Activated CD4-positive, CD25-positive, alpha-beta regulatory T cell treated with anti-CD3 and anti-CD28 coated beads, Interleukin-2, amount 50 U/mL, for 24 hours (primary cell): ENCODE data around the gene POU2AF1.

ENCODE experiments used
- ATAC-seq, 2 donors: fragments of 150-1000 bp; cut with Tn5 transposase; one replicate each; pipeline ENCODE4 v1.10.0; 2021; ENCODE audit warnings: mild to moderate bottlenecking in 1 of 2, moderate library complexity in 1 of 2

The POU2AF1 gene

GRCh38 chr11:111384494-111384893, 5.4 kb upstream of the POU2AF1 start:
- ATAC-seq, result no peak

GRCh38 chr11:111382451-111382850, 3.4 kb upstream of the POU2AF1 start:
- no peak for ATAC-seq

- no peak for ATAC-seq
These were observed 594 bp upstream of the POU2AF1 start for GRCh38 chr11:111379602-111380136.

GRCh38 chr11:111378185-111378860, 752 bp downstream of the POU2AF1 start:
- ATAC-seq, result no peak

- ATAC-seq, result peak in 1 of 2 donors; percentile 19
These were observed 2.7 kb downstream of the POU2AF1 start for GRCh38 chr11:111376181-111376871.

- ATAC-seq, result no peak
These were observed 5.5 kb downstream of the POU2AF1 start for GRCh38 chr11:111373590-111373989.

- no peak for ATAC-seq
These were observed 6.5 kb downstream of the POU2AF1 start for GRCh38 chr11:111372538-111372937.

GRCh38 chr11:111370902-111371578, 8.0 kb downstream of the POU2AF1 start:
- ATAC-seq, result peak; percentile 67 to 74

GRCh38 chr11:111370270-111370901, 8.7 kb downstream of the POU2AF1 start:
- no peak for ATAC-seq

- ATAC-seq, result no peak
These were observed 10.9 kb downstream of the POU2AF1 start for GRCh38 chr11:111368285-111368560.

- no peak for ATAC-seq
These were observed 11.4 kb downstream of the POU2AF1 start for GRCh38 chr11:111367411-111368284.

- no peak for ATAC-seq
These were observed 12.3 kb downstream of the POU2AF1 start for GRCh38 chr11:111366560-111367410.

- no peak for ATAC-seq
These were observed 13.1 kb downstream of the POU2AF1 start for GRCh38 chr11:111365722-111366559.

- no peak for ATAC-seq
These were observed 14.6 kb downstream of the POU2AF1 start for GRCh38 chr11:111364503-111364902.

- ATAC-seq, result no peak
These were observed 15.1 kb downstream of the POU2AF1 start for GRCh38 chr11:111363985-111364384.

- no peak for ATAC-seq
These were observed 16.1 kb downstream of the POU2AF1 start for GRCh38 chr11:111362887-111363411.

GRCh38 chr11:111361874-111362273, 17.2 kb downstream of the POU2AF1 start:
- peak in 1 of 2 donors; percentile 17 for ATAC-seq

GRCh38 chr11:111361052-111361801, 17.8 kb downstream of the POU2AF1 start:
- no peak for ATAC-seq
